ENCODE results near the gene SPC24.

The SPC24 gene

GRCh38 chr19:11155373-11156120 lies at the start of gene SPC24:
TSS of gene SPC24 (minus strand) at chr19:11155782. CDS start at chr19:11155776, 6 bp downstream.
- DNase-seq (peak; percentile 92), ATAC-seq (peak; percentile 99)
- Mint-ChIP-seq H3K9me3 (no peaks in the 10 kb centered on the region), H3K27ac (peak within 1 kb of the TSS; percentile 80), H3K4me3 (peak within 1 kb of the TSS; percentile 84), H3K36me3 (ENCODE audit: low read depth) (peaks cover 11% of the 10 kb centered on the region), H3K27me3 (no peaks in the 10 kb centered on the region), H3K4me1 (peaks cover 16% of the 10 kb centered on the region)

- ATAC-seq: no peak
- H3K4me1 Mint-ChIP-seq: no peaks in the 10 kb centered on the region
- peaks cover 9% of the 10 kb centered on the region for H3K27me3 Mint-ChIP-seq
- no peak for DNase-seq
- no peaks in the 10 kb centered on the region for H3K36me3 Mint-ChIP-seq (ENCODE audit: low read depth)
- no peaks in the 10 kb centered on the region for H3K9me3 Mint-ChIP-seq
- H3K27ac Mint-ChIP-seq: no peak overlapping the region
- no peak overlapping the region for H3K4me3 Mint-ChIP-seq
Observed at GRCh38 chr19:11204943-11205349, 49.4 kb upstream of the SPC24 start.

- ATAC-seq: no peak
- Mint-ChIP-seq H3K4me1 (no peaks in the 10 kb centered on the region), H3K4me3 (no peak overlapping the region), H3K36me3 (ENCODE audit: low read depth) (no peaks in the 10 kb centered on the region), H3K27me3 (peaks cover 12% of the 10 kb centered on the region), H3K27ac (no peak overlapping the region), H3K9me3 (no peaks in the 10 kb centered on the region)
- no peak for DNase-seq
Observed at GRCh38 chr19:11204076-11204602, 48.6 kb upstream of the SPC24 start.

GRCh38 chr19:11203194-11204075 lies 47.9 kb upstream of the SPC24 start:
- H3K27me3 Mint-ChIP-seq: peaks cover 12% of the 10 kb centered on the region
- no peaks in the 10 kb centered on the region for H3K4me1 Mint-ChIP-seq
- no peaks in the 10 kb centered on the region for H3K36me3 Mint-ChIP-seq (ENCODE audit: low read depth)
- no peak overlapping the region for H3K4me3 Mint-ChIP-seq
- peak; percentile 51 for ATAC-seq
- peak; percentile 65 for DNase-seq
- no peaks in the 10 kb centered on the region for H3K9me3 Mint-ChIP-seq
- H3K27ac Mint-ChIP-seq: no peak overlapping the region

- Mint-ChIP-seq H3K4me1 (peaks cover 2% of the 10 kb centered on the region), H3K36me3 (ENCODE audit: low read depth) (no peaks in the 10 kb centered on the region), H3K27ac (no peak overlapping the region), H3K27me3 (peaks cover 12% of the 10 kb centered on the region), H3K9me3 (no peaks in the 10 kb centered on the region), H3K4me3 (no peak overlapping the region)
- DNase-seq (no peak), ATAC-seq (no peak)
Observed at GRCh38 chr19:11202488-11203193, 47.1 kb upstream of the SPC24 start.

GRCh38 chr19:11201791-11202190 lies 46.2 kb upstream of the SPC24 start:
- ATAC-seq: no peak
- DNase-seq: no peak
- peaks cover 12% of the 10 kb centered on the region for H3K27me3 Mint-ChIP-seq
- H3K4me1 Mint-ChIP-seq: peaks cover 2% of the 10 kb centered on the region
- H3K9me3 Mint-ChIP-seq: no peaks in the 10 kb centered on the region
- H3K27ac Mint-ChIP-seq: no peak overlapping the region
- no peaks in the 10 kb centered on the region for H3K36me3 Mint-ChIP-seq (ENCODE audit: low read depth)
- no peak overlapping the region for H3K4me3 Mint-ChIP-seq

GRCh38 chr19:11200931-11201330 lies 45.3 kb upstream of the SPC24 start:
- no peak overlapping the region for H3K27ac Mint-ChIP-seq
- peaks cover 4% of the 10 kb centered on the region for H3K4me1 Mint-ChIP-seq
- DNase-seq: no peak
- no peaks in the 10 kb centered on the region for H3K36me3 Mint-ChIP-seq (ENCODE audit: low read depth)
- ATAC-seq: no peak
- H3K9me3 Mint-ChIP-seq: no peaks in the 10 kb centered on the region
- peaks cover 19% of the 10 kb centered on the region for H3K27me3 Mint-ChIP-seq
- H3K4me3 Mint-ChIP-seq: no peak overlapping the region

GRCh38 chr19:11200015-11200574 lies 44.5 kb upstream of the SPC24 start:
- Mint-ChIP-seq H3K4me1 (peaks cover 7% of the 10 kb centered on the region), H3K27me3 (peaks cover 25% of the 10 kb centered on the region), H3K9me3 (no peaks in the 10 kb centered on the region), H3K27ac (no peak overlapping the region), H3K36me3 (ENCODE audit: low read depth) (no peaks in the 10 kb centered on the region), H3K4me3 (no peak overlapping the region)
- no peak for ATAC-seq
- DNase-seq: no peak

GRCh38 chr19:11199517-11199916 lies 43.9 kb upstream of the SPC24 start:
- Mint-ChIP-seq H3K9me3 (no peaks in the 10 kb centered on the region), H3K4me3 (no peak overlapping the region), H3K4me1 (peaks cover 7% of the 10 kb centered on the region), H3K36me3 (ENCODE audit: low read depth) (no peaks in the 10 kb centered on the region), H3K27me3 (peaks cover 22% of the 10 kb centered on the region), H3K27ac (no peak overlapping the region)
- no peak for ATAC-seq
- DNase-seq: no peak

GRCh38 chr19:11198769-11199424 lies 43.3 kb upstream of the SPC24 start:
- H3K27me3 Mint-ChIP-seq: peaks cover 22% of the 10 kb centered on the region
- no peak for ATAC-seq
- no peak overlapping the region for H3K27ac Mint-ChIP-seq
- H3K36me3 Mint-ChIP-seq (ENCODE audit: low read depth): no peaks in the 10 kb centered on the region
- no peak for DNase-seq
- H3K9me3 Mint-ChIP-seq: no peaks in the 10 kb centered on the region
- H3K4me3 Mint-ChIP-seq: peak overlapping the region; percentile 21
- peaks cover 7% of the 10 kb centered on the region for H3K4me1 Mint-ChIP-seq

- ATAC-seq: no peak
- H3K27me3 Mint-ChIP-seq: peaks cover 21% of the 10 kb centered on the region
- H3K4me3 Mint-ChIP-seq: peak overlapping the region; percentile 67
- H3K27ac Mint-ChIP-seq: no peak overlapping the region
- no peak for DNase-seq
- H3K4me1 Mint-ChIP-seq: peaks cover 7% of the 10 kb centered on the region
- no peaks in the 10 kb centered on the region for H3K36me3 Mint-ChIP-seq (ENCODE audit: low read depth)
- no peaks in the 10 kb centered on the region for H3K9me3 Mint-ChIP-seq
Observed at GRCh38 chr19:11198175-11198534, 42.6 kb upstream of the SPC24 start.

GRCh38 chr19:11197291-11198174 lies 42.0 kb upstream of the SPC24 start, which contains the start of gene KANK2:
TSS of gene KANK2 (minus strand) at chr19:11197545. CDS start at chr19:11194511, 3,034 bp downstream.
- no peaks in the 10 kb centered on the region for H3K36me3 Mint-ChIP-seq (ENCODE audit: low read depth)
- peak; percentile 80 for DNase-seq
- peaks cover 17% of the 10 kb centered on the region for H3K27me3 Mint-ChIP-seq
- no peaks in the 10 kb centered on the region for H3K9me3 Mint-ChIP-seq
- peak; percentile 83 for ATAC-seq
- peak within 1 kb of the TSS; percentile 67 for H3K4me3 Mint-ChIP-seq
- H3K4me1 Mint-ChIP-seq: peaks cover 7% of the 10 kb centered on the region
- H3K27ac Mint-ChIP-seq: no peak within 1 kb of the TSS

Measured in activated naive CD8-positive, alpha-beta T cell treated with anti-CD3 and anti-CD28 coated beads, Interleukin-2, amount 50 U/mL, for 24 hours (primary cell).